Coronary artery (tissue), 2 donors: ENCODE data around the gene MFSD1.

ENCODE experiments used
- DNase-seq: peaks from one replicate; pipeline ENCODE4 v3.0.0-alpha.2; 2017; ENCODE audit warnings: low spot score
- H3K27ac ChIP-seq, 2 donors: fragments of 200-600 bp; sonication (generic); one replicate each; pipeline ENCODE4 v1.5.1; 2016 to 2019
- H3K4me3 ChIP-seq: fragments of 200-600 bp; sonication (generic); 2 replicates; pipeline ENCODE4 v1.5.1; 2016; ENCODE audit warnings: mild to moderate bottlenecking, moderate library complexity
- CTCF ChIP-seq: fragments of 200-600 bp; sonication (generic); IDR thresholded peaks from one replicate; pipeline ENCODE4 v1.5.1; 2019; ENCODE audit warnings: antibody characterized with exemption

MFSD1 gene

GRCh38 chr3:158809642-158810041 lies 7.8 kb downstream of the MFSD1 start:
- no peak for DNase-seq
- peak overlapping the region in 1 of 2 donors; percentile 72 for H3K27ac ChIP-seq
- TF ChIP-seq CTCF = no peak

GRCh38 chr3:158810823-158811724 lies 9.2 kb downstream of the MFSD1 start:
- peak overlapping the region in 1 of 2 donors; percentile 38 for H3K27ac ChIP-seq
- no peak for TF ChIP-seq CTCF
- H3K4me3 ChIP-seq = no peak overlapping the region
- DNase-seq = no peak

More at GRCh38 chr3:158809642-158810041, 7.8 kb downstream of the MFSD1 start:
- no peak overlapping the region for H3K4me3 ChIP-seq

GRCh38 chr3:158819282-158819681 lies 17.4 kb downstream of the MFSD1 start:
- DNase-seq = no peak
- peak overlapping the region in 1 of 2 donors; percentile 22 for H3K27ac ChIP-seq
- no peak overlapping the region for H3K4me3 ChIP-seq
- no peak for TF ChIP-seq CTCF

GRCh38 chr3:158820521-158820920 lies 18.7 kb downstream of the MFSD1 start:
- DNase-seq = no peak

GRCh38 chr3:158821847-158822246 lies 20.0 kb downstream of the MFSD1 start:
- no peak for TF ChIP-seq CTCF
- H3K27ac ChIP-seq = no peak overlapping the region
- no peak overlapping the region for H3K4me3 ChIP-seq
- no peak for DNase-seq

More at GRCh38 chr3:158820521-158820920, 18.7 kb downstream of the MFSD1 start:
- TF ChIP-seq CTCF = no peak
- Histone ChIP-seq H3K4me3 (no peak overlapping the region), H3K27ac (no peak overlapping the region)

GRCh38 chr3:158823426-158823825 lies 21.6 kb downstream of the MFSD1 start:
- TF ChIP-seq CTCF = no peak
- no peak overlapping the region for H3K27ac ChIP-seq
- no peak overlapping the region for H3K4me3 ChIP-seq
- no peak for DNase-seq

GRCh38 chr3:158827773-158828172 lies 25.9 kb downstream of the MFSD1 start:
- TF ChIP-seq CTCF = no peak
- H3K4me3 ChIP-seq = no peak overlapping the region
- no peak for DNase-seq
- H3K27ac ChIP-seq = no peak overlapping the region
